GM18907 (cell line): ENCODE measurements around the gene BRD2.
"Not testable (repeated sequence)": the region's sequence is repeated elsewhere in the genome, so short reads cannot be mapped to it uniquely, and the experiment has no call there.

ENCODE experiments used
- ATAC-seq: cut with Tn5 transposase; IDR thresholded peaks from one replicate; pipeline ENCODE4 v1.9.1; 2021; ENCODE audit warnings: mild to moderate bottlenecking, moderate library complexity; ENCODE audit not compliant: unreplicated experiment

Gene BRD2

GRCh38 chr6:32968093-32968866 lies at the start of gene BRD2:
Gene BRD2 (plus strand): TSS chr6:32968594. CDS start chr6:32972899, 4,305 bp downstream.
- ATAC-seq, result peak; percentile 38

DNA sequence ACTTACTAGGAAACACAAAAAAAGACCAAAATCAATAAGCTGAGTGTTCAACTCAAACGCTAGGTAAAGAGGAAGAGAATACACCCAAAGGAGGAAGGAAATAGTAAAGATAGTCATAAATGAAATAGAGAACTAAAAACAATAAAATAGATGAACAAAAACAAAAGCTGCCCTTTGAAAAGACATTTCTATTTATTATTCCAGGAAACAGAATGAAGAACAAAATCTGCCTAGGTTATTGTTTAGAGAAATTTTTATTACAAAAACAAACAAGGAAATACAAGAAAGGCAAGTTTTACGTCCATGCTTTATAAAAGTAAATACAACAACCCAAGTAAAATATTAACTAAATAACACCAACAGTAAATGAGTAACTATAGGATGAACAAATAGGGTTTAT lies 47.7 kb upstream of the BRD2 start:
- ATAC-seq, result no peak

- no peak for ATAC-seq
Measured at GRCh38 chr6:32922083-32922482, 46.3 kb upstream of the BRD2 start.

GRCh38 chr6:32931211-32931610 lies 37.2 kb upstream of the BRD2 start:
- ATAC-seq, result no peak

GRCh38 chr6:32932132-32932868 lies 36.1 kb upstream of the BRD2 start:
- no peak for ATAC-seq

DNA sequence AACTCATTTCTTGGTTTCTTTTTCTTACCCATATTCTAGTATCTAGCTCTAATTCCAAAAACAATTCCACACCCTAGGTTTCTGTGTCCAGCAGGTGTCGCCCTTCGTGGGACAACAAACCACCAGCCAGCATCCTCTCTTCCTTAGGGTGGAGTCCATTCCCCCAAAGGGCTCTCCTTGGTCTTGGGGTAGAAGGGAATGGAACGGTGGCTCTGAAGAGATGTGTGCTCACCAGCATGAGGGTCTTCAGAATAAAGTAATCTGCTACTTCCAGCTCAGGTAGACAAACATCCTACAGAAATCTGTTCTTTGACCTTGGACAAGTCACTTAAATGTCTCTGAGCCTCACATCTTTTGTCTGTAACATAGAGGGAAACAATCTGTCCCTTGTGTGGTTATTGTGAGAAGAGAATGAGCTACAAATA lies 34.7 kb upstream of the BRD2 start:
- ATAC-seq, result no peak

GRCh38 chr6:32935551-32936238 lies 32.7 kb upstream of the BRD2 start:
- no peak for ATAC-seq

GRCh38 chr6:32936239-32937152 lies 31.9 kb upstream of the BRD2 start:
- no peak for ATAC-seq

DNA sequence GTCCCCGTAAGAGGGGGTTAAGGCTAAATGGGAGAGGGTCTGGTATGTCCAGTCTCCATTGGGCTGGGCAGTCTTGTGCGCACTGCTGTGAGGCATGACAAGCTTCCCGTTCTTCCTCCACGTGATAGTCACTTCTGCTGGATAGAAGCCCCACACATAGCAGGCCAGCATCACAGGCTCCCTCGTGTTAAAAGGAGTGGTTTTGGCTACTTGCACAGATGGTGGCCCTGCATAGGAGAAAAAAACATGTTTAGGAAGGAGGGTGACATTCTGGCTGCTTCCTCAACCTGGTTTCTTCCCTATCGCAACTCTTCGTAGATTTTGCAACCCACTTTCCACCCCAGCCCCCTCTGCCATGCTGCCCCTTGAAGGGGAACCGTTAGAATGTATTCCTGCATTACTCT lies 31.2 kb upstream of the BRD2 start:
- no peak for ATAC-seq

- no peak for ATAC-seq
Measured at GRCh38 chr6:32938494-32938893, 29.9 kb upstream of the BRD2 start.

DNA sequence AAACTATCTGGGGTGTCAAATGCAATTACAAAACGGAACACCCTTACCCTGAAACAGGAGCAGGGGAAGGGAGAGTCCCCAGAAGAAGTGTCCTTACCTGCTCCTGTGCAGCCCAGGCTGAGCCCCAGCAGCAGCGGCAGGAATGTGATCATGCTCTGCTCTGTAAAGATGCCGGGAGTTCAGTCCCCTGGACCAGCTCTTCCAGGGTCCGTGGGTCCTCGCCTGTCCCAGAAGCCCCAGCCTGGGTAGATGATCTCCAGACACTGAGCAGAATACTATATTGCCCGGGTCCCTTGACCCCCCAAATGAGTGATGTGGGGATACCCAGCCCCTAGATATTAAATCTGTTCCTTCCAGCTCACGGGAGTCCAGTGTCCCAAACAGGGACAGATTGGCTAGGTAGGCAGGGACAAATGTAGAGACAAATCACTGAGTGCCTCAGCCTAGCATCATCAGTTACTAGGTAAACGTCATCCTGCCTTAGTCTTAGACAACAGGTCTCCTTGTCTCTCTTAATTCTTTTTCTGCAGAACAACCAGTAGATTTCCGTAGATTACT lies 27.7 kb upstream of the BRD2 start, which contains the start of gene HLA-DMB:
Gene HLA-DMB, minus strand, starts transcription at position 373 of the 558 bp plus-strand sequence. Its CDS starts 221 bp downstream, at position 152.
- ATAC-seq, result peak; percentile 51

DNA sequence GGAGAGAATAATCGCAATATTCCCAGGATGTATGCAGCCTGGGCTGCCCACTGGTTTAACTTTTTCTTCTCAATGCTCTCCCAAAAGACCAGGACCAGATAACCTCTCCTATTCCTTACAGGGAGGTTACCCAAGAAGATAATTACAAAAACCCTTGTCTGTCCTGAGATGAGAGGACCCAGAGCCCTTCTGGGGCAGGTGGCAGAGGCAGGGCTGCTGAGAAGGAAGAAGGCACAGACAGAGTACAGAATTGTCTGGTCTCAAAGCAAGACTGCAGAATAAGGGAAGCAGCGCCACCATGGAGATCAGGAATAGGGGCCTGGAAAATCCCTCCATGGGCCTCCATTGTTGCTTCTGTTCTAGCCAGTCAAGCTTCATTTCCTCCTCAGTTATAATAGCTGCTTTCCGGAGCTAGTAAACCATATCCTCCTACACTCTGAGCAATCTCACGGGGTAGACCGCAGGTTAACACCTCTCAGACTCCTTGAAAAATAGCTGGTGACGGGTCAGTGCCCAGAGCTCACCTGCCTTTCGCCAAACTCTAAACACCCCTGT lies 27.1 kb upstream of the BRD2 start:
- peak; percentile 52 for ATAC-seq

- ATAC-seq, result not testable (repeated sequence)
Measured at GRCh38 chr6:32942555-32943123, 25.8 kb upstream of the BRD2 start.

- peak; percentile 43 for ATAC-seq
Measured at GRCh38 chr6:32943864-32944649, 24.3 kb upstream of the BRD2 start.

GRCh38 chr6:32945108-32945760 lies 23.2 kb upstream of the BRD2 start:
- ATAC-seq, result no peak

- no peak for ATAC-seq
Measured at GRCh38 chr6:32945953-32946352, 22.4 kb upstream of the BRD2 start.

- ATAC-seq, result no peak
Measured at GRCh38 chr6:32946893-32947292, 21.5 kb upstream of the BRD2 start.
